ENCODE measurements around the gene DUT. TPM values are rescaled to one million over a fixed set of nuclear protein-coding genes. Genes with fewer than 3 reads are reported as not detected.
A peak's percentile ranks its signal among the peaks of the same experiment; 100 is the strongest.

Gene DUT
- total RNA-seq, 4 donors from 2014 or later = 76.2 to 155 (median 80.9) TPM

DNA sequence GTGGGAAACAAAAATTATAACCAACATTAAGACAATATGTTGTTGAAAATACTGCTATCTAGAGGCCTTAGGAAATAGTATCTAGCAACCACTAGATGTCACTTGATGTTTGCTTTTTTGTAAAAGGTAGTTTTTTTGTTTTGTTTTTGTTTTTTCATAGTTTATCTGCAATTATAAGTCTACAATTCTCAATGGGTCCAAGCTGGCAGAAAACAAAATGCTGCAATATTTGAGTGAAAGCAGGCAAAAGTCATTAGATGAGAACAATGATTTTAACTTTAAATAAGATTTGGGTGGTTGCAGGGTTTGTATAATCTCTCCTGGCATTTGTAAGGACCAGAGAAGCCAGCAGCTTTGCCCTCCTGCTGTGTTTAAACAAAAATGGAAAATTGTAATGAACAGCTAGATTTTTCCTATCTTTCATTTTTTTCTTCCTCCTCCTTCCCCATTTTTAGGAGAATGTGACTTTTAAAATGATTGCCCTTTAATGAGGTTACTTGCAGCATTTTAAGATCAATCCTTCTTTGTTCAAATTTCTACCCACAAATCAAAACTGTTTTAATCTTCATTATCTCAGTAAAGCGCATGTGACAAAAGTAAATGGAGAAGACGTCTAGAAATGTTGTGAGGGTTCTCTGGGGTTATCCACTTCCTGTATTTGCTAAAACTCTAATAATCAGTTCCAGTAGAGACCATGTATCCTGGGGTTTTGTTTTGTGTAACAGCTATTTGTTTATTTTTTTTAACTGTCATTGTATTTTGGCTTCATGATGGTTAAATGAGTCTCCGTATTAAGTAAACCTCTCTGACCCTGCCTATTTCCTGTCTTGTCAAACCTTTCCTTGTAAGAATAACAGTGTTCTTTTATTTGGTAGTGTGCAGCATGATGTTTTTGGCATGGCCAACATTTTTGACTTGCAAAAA lies 27.3 kb downstream of the DUT start:
- Histone ChIP-seq H3K36me3 (no peaks in the 10 kb centered on the region), H3K9me3 (no peaks in the 10 kb centered on the region), H3K4me1 (peaks cover 0 to 11% (median 0%) of the 10 kb centered on the region in 3 donors), H3K27ac (peak overlapping the region in 3 of 4 donors; percentile 4 to 33 (median 7)), H3K27me3 (no peaks in the 10 kb centered on the region), H3K4me3 (no peak overlapping the region)
- TF ChIP-seq, protein P1, sequence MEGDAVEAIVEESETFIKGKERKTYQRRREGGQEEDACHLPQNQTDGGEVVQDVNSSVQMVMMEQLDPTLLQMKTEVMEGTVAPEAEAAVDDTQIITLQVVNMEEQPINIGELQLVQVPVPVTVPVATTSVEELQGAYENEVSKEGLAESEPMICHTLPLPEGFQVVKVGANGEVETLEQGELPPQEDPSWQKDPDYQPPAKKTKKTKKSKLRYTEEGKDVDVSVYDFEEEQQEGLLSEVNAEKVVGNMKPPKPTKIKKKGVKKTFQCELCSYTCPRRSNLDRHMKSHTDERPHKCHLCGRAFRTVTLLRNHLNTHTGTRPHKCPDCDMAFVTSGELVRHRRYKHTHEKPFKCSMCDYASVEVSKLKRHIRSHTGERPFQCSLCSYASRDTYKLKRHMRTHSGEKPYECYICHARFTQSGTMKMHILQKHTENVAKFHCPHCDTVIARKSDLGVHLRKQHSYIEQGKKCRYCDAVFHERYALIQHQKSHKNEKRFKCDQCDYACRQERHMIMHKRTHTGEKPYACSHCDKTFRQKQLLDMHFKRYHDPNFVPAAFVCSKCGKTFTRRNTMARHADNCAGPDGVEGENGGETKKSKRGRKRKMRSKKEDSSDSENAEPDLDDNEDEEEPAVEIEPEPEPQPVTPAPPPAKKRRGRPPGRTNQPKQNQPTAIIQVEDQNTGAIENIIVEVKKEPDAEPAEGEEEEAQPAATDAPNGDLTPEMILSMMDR (IDR thresholded peaks at IDR 0.05) = peak; percentile 26 to 61 (median 54)
- TF ChIP-seq POLR2A (IDR thresholded peaks at IDR 0.05) = no peak
- TF ChIP-seq POLR2AphosphoS5 (IDR thresholded peaks at IDR 0.05) = peak; percentile 21
- no peak for TF ChIP-seq EP300 (IDR thresholded peaks at IDR 0.05)
- ATAC-seq = peak; percentile 41
- 19 to 29% methylated on average over 3 of the region's 3 CpGs for WGBS, 2 donors (ENCODE audit: low coverage in 1 of 2)

DNA sequence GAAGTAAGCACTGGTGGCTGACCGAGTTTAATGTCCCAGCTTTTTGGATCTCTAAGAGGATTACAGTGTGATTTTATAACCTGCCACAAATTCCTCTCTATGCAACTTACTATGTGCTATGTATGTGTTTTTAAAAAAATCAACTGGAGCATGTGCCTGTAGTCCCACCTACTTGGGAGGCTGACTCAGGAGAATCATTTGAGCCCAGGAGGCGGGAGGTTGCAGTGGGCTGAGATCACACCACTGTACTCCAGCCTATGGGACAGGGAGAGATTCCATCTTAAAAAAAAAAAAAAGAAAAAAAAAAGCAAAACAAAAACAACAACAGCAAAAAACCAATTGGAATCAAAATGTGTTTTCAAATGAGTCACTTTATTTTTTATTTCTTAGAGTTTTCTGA lies 29.6 kb downstream of the DUT start:
- peaks cover 0 to 11% (median 0%) of the 10 kb centered on the region in 3 donors for H3K4me1 ChIP-seq
- no peak overlapping the region for H3K4me3 ChIP-seq
- no peak for ATAC-seq
- H3K27ac ChIP-seq = no peak overlapping the region
- H3K27me3 ChIP-seq = no peaks in the 10 kb centered on the region
- 75 to 82% methylated on average over 1 to 2 of the region's 2 CpGs for WGBS, 2 donors (ENCODE audit: low coverage in 1 of 2)
- no peak for TF ChIP-seq POLR2AphosphoS5 (IDR thresholded peaks at IDR 0.05)
- no peak for TF ChIP-seq EP300 (IDR thresholded peaks at IDR 0.05)
- TF ChIP-seq, protein P1 (IDR thresholded peaks at IDR 0.05) = no peak
- TF ChIP-seq POLR2A (IDR thresholded peaks at IDR 0.05) = no peak
- no peaks in the 10 kb centered on the region for H3K36me3 ChIP-seq
- H3K9me3 ChIP-seq = no peaks in the 10 kb centered on the region

DNA sequence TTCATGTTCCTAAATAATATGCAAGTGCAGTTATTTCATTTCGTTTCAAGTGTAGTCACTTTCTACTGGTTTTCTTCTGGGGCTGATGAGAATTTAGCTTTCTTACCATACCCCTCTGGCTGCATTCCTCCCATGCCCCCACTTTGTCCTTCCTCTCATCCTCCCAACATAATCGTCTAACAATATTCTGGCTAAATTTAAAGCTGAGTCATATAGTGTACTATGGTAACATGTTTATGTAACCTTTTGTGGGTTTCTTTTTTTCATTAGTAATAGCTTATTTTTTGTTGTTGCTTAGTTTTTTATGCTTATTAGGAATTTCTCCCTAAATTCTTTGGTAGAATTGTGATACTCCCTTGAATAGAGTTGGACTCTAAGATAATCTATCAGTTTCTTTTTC lies 30.5 kb downstream of the DUT start:
- peaks cover 0 to 11% (median 0%) of the 10 kb centered on the region in 3 donors for H3K4me1 ChIP-seq
- no peaks in the 10 kb centered on the region for H3K9me3 ChIP-seq
- no peak for ATAC-seq
- WGBS, 2 donors (ENCODE audit: low coverage in 1 of 2) = 67% methylated on average over 2 of the region's 2 CpGs; no CpG with 5 or more reads in 1 of the 2 donors
- H3K4me3 ChIP-seq = no peak overlapping the region
- no peak overlapping the region for H3K27ac ChIP-seq
- H3K27me3 ChIP-seq = no peaks in the 10 kb centered on the region
- no peaks in the 10 kb centered on the region for H3K36me3 ChIP-seq
- TF ChIP-seq POLR2AphosphoS5 (IDR thresholded peaks at IDR 0.05) = no peak
- no peak for TF ChIP-seq EP300 (IDR thresholded peaks at IDR 0.05)
- TF ChIP-seq, protein P1 (IDR thresholded peaks at IDR 0.05) = no peak
- no peak for TF ChIP-seq POLR2A (IDR thresholded peaks at IDR 0.05)

DNA sequence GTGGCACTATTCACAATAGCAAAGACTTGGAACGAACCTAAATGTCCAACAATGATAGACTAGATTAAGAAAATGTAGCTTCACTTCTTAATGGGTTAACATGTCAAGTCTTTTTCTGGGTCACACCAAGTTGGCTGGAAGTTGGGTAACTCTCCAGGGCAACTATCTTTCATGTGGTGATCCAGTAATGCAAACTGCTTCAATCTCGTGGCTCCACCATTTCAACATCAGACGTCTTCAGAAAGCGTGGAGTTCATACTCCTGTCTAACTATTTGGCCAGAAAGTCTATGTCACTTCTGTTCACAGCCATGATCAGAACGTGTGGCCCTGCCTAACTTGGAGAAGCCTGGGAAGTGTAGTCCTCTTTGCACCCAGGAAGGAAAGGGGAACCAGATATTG lies 32.2 kb downstream of the DUT start:
- 53 to 100% methylated on average over 1 to 5 of the region's 5 CpGs for WGBS, 2 donors (ENCODE audit: low coverage in 1 of 2)

More for the DNA sequence above, 32.2 kb downstream of the DUT start:
- TF ChIP-seq EP300 (IDR thresholded peaks at IDR 0.05) = no peak
- TF ChIP-seq, protein P1 (IDR thresholded peaks at IDR 0.05) = no peak
- no peak for TF ChIP-seq POLR2A (IDR thresholded peaks at IDR 0.05)
- TF ChIP-seq POLR2AphosphoS5 (IDR thresholded peaks at IDR 0.05) = no peak
- no peak for ATAC-seq
- Histone ChIP-seq H3K27me3 (no peaks in the 10 kb centered on the region), H3K9me3 (no peaks in the 10 kb centered on the region), H3K4me3 (no peak overlapping the region), H3K36me3 (no peaks in the 10 kb centered on the region), H3K4me1 (peaks cover 0 to 8% (median 0%) of the 10 kb centered on the region in 3 donors), H3K27ac (no peak overlapping the region)
